HepG2 (cell line): Measurements from ENCODE around the gene DNPH1. TPM values are rescaled to one million over a fixed set of nuclear protein-coding genes. Genes with fewer than 3 reads are reported as not detected.

Experiments
- ATF7-NPFF ChIP-seq: sonication (generic); formaldehyde crosslinking; IDR thresholded peaks from 2 replicates; pipeline ENCODE4 v1.8.1; 2023; ENCODE audit warnings: mild to moderate bottlenecking, low read depth, missing genetic modification reagents, moderate library complexity
- BORCS8-MEF2B ChIP-seq: sonication (generic); formaldehyde crosslinking; IDR thresholded peaks from 2 replicates; pipeline ENCODE4 v1.8.0; 2022; ENCODE audit warnings: mild to moderate bottlenecking, missing genetic modification reagents
- FOXK1 ChIP-seq: sonication (generic); formaldehyde crosslinking; IDR thresholded peaks from 2 replicates; pipeline ENCODE4 v1.4.0; 2020; ENCODE audit warnings: low read depth, missing genetic modification reagents, borderline replicate concordance
- MIER2 ChIP-seq: IDR thresholded peaks from 2 replicates; pipeline ENCODE4 v1.6.1; 2016; ENCODE audit warnings: missing biosample characterization, missing genetic modification reagents
- SALL1 ChIP-seq: sonication (generic); formaldehyde crosslinking; IDR thresholded peaks from 2 replicates; pipeline ENCODE4 v1.8.0; 2022; ENCODE audit warnings: mild to moderate bottlenecking, missing genetic modification reagents
- SPEN ChIP-seq: sonication (generic); formaldehyde crosslinking; IDR thresholded peaks from 2 replicates; pipeline ENCODE4 v1.5.1; 2020; ENCODE audit warnings: low read depth, mild to moderate bottlenecking, missing genetic modification reagents
- TBL1XR1 ChIP-seq: fragments of 150-350 bp; IDR thresholded peaks from 2 replicates; pipeline ENCODE4 v1.6.1; 2014; ENCODE audit warnings: borderline replicate concordance, low read length; ENCODE audit not compliant: partially characterized antibody
- ZBTB38 ChIP-seq: sonication (generic); formaldehyde crosslinking; IDR thresholded peaks from 2 replicates; pipeline ENCODE4 v1.5.1; 2020; ENCODE audit warnings: mild to moderate bottlenecking, missing genetic modification reagents
- ZBTB8A ChIP-seq: sonication (generic); formaldehyde crosslinking; IDR thresholded peaks from 2 replicates; pipeline ENCODE4 v1.4.0; 2020; ENCODE audit warnings: mild to moderate bottlenecking, low read depth, missing genetic modification reagents, borderline replicate concordance
- ZNF275 ChIP-seq: sonication (generic); formaldehyde crosslinking; IDR thresholded peaks from 2 replicates; pipeline ENCODE4 v1.8.0; 2022; ENCODE audit warnings: missing genetic modification reagents, mild to moderate bottlenecking, inconsistent platforms, borderline replicate concordance
- polyA plus RNA-seq, 8 experiments: library from polyadenylated mRNA; depleted of rRNA in 3 of 8; stranded (reverse) in 7 of 8; unstranded in 1 of 8; fragments of >200 nt; fragmentation: Illumina TruSeq in 4 of 8; extraction: Trizol in 4 of 8; gene quantifications; 2 replicates each; pipeline versions ENCODE4 v1.2.1 to v1.2.3, GENCODE V29; 2011 to 2016; ENCODE audit warnings: low read depth in 4 of 8, missing spikeins in 1 of 8, mixed read lengths in 1 of 8; ENCODE audit not compliant: insufficient read depth in 1 of 8
- total RNA-seq, 5 experiments: library from RNA; depleted of rRNA; stranded (reverse); fragments of >200 nt; fragmentation: Illumina TruSeq; extraction: Trizol; gene quantifications; 2 replicates each; pipeline ENCODE4 v1.2.3, GENCODE V29; 2016; ENCODE audit warnings: low read depth in 1 of 5
- TF ChIP-seq, protein P1 (sequence below): sonication (generic); formaldehyde crosslinking; IDR thresholded peaks from 2 replicates; pipeline ENCODE4 v1.4.0; 2020; ENCODE audit warnings: missing genetic modification reagents
- TF ChIP-seq, protein P2 (sequence below): sonication (generic); formaldehyde crosslinking; IDR thresholded peaks from 2 replicates; pipeline ENCODE4 v1.4.0; 2020; ENCODE audit warnings: missing genetic modification reagents
- TF ChIP-seq, protein P3 (sequence below): sonication (generic); formaldehyde crosslinking; IDR thresholded peaks from 2 replicates; pipeline ENCODE4 v1.4.0; 2020; ENCODE audit warnings: missing genetic modification reagents, borderline replicate concordance
- TF ChIP-seq, protein P4 (sequence below): sonication (generic); formaldehyde crosslinking; IDR thresholded peaks from 2 replicates; pipeline ENCODE4 v1.4.0; 2020; ENCODE audit warnings: missing genetic modification reagents

Gene DNPH1
- total and polyA plus RNA-seq, 2 of the 13 experiments (the other 11 are each of a cell fraction or from before 2014, with no cell fraction given), result 56.5 to 75.1 TPM

DNA sequence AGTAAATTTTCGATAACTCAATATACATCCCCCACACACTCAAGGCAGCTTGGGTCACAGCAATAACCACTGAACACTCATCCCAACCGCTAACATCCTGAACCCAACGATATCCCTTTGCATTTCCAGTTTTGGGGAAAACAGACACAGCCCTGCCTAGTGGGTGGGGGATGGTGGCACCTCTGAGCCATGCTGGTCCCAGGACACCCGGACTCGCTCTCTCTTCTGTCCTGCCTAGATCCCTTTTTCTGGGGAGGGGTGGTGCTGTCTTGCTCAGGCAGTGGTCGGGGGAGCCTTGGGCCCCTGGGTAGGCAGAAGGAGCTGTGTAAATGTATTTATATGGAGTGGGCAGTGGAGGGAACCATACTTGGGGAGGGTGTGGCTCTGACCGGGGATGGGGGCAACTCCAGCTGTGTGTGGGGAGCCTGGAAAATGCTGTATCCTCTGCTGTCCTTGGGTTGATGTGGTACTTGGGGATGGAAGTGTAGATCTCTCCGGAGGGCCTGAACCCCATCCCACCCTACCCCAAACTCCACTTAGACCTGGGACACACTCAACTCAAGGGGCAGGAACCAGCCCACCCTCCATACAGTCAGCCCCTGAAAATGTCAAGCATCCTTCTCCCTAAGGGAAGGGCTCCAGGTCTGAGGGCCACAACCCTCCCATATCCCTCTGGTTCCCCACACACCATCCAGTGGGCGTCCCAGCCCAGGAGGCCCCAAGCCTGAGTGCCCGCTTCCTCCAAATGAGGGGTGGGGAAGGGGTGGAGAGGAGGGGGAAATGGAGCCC, 45.0 kb upstream of the DNPH1 start (continued):
- TF ChIP-seq, protein P1, sequence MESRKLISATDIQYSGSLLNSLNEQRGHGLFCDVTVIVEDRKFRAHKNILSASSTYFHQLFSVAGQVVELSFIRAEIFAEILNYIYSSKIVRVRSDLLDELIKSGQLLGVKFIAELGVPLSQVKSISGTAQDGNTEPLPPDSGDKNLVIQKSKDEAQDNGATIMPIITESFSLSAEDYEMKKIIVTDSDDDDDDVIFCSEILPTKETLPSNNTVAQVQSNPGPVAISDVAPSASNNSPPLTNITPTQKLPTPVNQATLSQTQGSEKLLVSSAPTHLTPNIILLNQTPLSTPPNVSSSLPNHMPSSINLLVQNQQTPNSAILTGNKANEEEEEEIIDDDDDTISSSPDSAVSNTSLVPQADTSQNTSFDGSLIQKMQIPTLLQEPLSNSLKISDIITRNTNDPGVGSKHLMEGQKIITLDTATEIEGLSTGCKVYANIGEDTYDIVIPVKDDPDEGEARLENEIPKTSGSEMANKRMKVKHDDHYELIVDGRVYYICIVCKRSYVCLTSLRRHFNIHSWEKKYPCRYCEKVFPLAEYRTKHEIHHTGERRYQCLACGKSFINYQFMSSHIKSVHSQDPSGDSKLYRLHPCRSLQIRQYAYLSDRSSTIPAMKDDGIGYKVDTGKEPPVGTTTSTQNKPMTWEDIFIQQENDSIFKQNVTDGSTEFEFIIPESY (CRISPR knock-in tag), result peak; percentile 91
- TF ChIP-seq FOXK1 (peak; percentile 25; the same call in 1 of the 2 replicates), BORCS8-MEF2B (CRISPR knock-in tag) (peak; percentile 26; the same call in 1 of the 2 replicates), ZBTB38 (CRISPR knock-in tag) (peak; percentile 97), TBL1XR1 (no peak), ZNF275 (CRISPR knock-in tag) (0 out of 2 replicates have a peak, but pooled peaks have one; percentile 58), ZBTB8A (peak; percentile 22; the same call in 1 of the 2 replicates), ATF7-NPFF (0 out of 2 replicates have a peak, but pooled peaks have one; percentile 17), MIER2 (CRISPR knock-in tag) (0 out of 2 replicates have a peak, but pooled peaks have one; percentile 15), SALL1 (CRISPR knock-in tag) (peak; percentile 44; the same call in 1 of the 2 replicates), SPEN (CRISPR knock-in tag) (0 out of 2 replicates have a peak, but pooled peaks have one; percentile 44)
- TF ChIP-seq, protein P2, sequence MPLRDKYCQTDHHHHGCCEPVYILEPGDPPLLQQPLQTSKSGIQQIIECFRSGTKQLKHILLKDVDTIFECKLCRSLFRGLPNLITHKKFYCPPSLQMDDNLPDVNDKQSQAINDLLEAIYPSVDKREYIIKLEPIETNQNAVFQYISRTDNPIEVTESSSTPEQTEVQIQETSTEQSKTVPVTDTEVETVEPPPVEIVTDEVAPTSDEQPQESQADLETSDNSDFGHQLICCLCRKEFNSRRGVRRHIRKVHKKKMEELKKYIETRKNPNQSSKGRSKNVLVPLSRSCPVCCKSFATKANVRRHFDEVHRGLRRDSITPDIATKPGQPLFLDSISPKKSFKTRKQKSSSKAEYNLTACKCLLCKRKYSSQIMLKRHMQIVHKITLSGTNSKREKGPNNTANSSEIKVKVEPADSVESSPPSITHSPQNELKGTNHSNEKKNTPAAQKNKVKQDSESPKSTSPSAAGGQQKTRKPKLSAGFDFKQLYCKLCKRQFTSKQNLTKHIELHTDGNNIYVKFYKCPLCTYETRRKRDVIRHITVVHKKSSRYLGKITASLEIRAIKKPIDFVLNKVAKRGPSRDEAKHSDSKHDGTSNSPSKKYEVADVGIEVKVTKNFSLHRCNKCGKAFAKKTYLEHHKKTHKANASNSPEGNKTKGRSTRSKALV (CRISPR knock-in tag), result no peak
- TF ChIP-seq, protein P3, sequence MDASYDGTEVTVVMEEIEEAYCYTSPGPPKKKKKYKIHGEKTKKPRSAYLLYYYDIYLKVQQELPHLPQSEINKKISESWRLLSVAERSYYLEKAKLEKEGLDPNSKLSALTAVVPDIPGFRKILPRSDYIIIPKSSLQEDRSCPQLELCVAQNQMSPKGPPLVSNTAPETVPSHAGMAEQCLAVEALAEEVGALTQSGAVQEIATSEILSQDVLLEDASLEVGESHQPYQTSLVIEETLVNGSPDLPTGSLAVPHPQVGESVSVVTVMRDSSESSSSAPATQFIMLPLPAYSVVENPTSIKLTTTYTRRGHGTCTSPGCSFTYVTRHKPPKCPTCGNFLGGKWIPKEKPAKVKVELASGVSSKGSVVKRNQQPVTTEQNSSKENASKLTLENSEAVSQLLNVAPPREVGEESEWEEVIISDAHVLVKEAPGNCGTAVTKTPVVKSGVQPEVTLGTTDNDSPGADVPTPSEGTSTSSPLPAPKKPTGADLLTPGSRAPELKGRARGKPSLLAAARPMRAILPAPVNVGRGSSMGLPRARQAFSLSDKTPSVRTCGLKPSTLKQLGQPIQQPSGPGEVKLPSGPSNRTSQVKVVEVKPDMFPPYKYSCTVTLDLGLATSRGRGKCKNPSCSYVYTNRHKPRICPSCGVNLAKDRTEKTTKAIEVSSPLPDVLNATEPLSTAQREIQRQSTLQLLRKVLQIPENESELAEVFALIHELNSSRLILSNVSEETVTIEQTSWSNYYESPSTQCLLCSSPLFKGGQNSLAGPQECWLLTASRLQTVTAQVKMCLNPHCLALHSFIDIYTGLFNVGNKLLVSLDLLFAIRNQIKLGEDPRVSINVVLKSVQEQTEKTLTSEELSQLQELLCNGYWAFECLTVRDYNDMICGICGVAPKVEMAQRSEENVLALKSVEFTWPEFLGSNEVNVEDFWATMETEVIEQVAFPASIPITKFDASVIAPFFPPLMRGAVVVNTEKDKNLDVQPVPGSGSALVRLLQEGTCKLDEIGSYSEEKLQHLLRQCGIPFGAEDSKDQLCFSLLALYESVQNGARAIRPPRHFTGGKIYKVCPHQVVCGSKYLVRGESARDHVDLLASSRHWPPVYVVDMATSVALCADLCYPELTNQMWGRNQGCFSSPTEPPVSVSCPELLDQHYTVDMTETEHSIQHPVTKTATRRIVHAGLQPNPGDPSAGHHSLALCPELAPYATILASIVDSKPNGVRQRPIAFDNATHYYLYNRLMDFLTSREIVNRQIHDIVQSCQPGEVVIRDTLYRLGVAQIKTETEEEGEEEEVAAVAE (CRISPR knock-in tag), result 0 out of 2 replicates have a peak, but pooled peaks have one; percentile 31
- TF ChIP-seq, protein P4, sequence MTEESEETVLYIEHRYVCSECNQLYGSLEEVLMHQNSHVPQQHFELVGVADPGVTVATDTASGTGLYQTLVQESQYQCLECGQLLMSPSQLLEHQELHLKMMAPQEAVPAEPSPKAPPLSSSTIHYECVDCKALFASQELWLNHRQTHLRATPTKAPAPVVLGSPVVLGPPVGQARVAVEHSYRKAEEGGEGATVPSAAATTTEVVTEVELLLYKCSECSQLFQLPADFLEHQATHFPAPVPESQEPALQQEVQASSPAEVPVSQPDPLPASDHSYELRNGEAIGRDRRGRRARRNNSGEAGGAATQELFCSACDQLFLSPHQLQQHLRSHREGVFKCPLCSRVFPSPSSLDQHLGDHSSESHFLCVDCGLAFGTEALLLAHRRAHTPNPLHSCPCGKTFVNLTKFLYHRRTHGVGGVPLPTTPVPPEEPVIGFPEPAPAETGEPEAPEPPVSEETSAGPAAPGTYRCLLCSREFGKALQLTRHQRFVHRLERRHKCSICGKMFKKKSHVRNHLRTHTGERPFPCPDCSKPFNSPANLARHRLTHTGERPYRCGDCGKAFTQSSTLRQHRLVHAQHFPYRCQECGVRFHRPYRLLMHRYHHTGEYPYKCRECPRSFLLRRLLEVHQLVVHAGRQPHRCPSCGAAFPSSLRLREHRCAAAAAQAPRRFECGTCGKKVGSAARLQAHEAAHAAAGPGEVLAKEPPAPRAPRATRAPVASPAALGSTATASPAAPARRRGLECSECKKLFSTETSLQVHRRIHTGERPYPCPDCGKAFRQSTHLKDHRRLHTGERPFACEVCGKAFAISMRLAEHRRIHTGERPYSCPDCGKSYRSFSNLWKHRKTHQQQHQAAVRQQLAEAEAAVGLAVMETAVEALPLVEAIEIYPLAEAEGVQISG (CRISPR knock-in tag), result 0 out of 2 replicates have a peak, but pooled peaks have one; percentile 31
